ENCODE measurements around the gene SCMH1. TPM values are rescaled to one million over a fixed set of nuclear protein-coding genes. Genes with fewer than 3 reads are reported as not detected.
A peak's percentile ranks its signal among the peaks of the same experiment; 100 is the strongest.

Gene SCMH1
- polyA plus RNA-seq, 2 of the 4 experiments (the other 2 are of a cell fraction): 11.6 to 26.7 TPM

GRCh38 chr1:41284121-41284520, 42.0 kb upstream of the SCMH1 start:
- FAIRE-seq (no peak), DNase-seq (ENCODE audit: low read depth in 1 of 2, low spot score in 1 of 2) (no peak), ATAC-seq (no peak)
- no peaks in the 10 kb centered on the region for H3K4me1 ChIP-seq
- TF ChIP-seq BHLHE40 (IDR thresholded peaks at IDR 0.05; ENCODE audit: low read depth, low read length) (no peak), RARB (CRISPR knock-in tag; IDR thresholded peaks at IDR 0.05) (no peak), REST (IDR thresholded peaks at IDR 0.05) (no peak)
- no peak overlapping the region for H3K4me3 ChIP-seq
- H3K27ac ChIP-seq: no peak overlapping the region
- ChIA-PET POLR2A (no interaction called here), CTCF (interaction anchor here (0.7 to 10.4 kb wide), 14 partner anchors 11 to 209 kb away, joined by 3 to 146 read pairs (median 6); no protein-coding TSS in a partner anchor)
- H3K4me2 ChIP-seq: no peak overlapping the region
- H3K9me3 ChIP-seq: no peaks in the 10 kb centered on the region
- 65% methylated on average over 2 of the region's 2 CpGs for WGBS (ENCODE audit: missing lambda C conversion rate)

DNA sequence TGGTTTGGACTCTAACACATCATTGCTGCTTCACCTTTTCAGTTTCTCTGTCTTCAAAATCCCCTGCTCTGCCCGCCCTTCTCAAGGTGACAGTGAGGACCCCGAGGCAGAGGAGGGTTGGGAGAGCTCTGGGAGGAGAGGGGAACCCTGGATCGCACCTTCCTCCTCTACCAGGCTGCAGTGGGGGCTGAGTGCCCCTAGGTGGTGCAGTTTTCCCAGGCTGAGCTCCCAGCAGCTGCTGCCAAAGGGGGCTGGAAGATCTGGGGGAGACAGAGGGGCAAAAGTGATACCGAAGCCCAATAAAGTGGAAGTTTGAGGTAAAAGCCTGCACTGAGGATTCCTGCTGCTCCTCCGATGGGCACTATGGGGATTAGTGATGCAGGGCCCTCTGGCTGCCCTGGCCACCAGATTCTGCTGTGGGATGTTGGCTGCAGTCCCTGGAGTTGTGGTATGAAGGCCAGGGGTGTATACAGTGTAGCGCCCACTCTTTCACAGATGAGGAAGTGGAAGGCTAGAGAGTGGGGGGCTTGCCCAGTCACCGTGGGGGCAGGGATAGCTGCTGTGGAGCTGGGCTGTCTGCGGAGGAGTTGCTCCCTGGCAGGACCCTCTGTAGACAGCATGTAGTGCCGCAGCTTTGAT, 40.7 kb upstream of the SCMH1 start:
- TF ChIP-seq NPAS2 (CRISPR knock-in tag; IDR thresholded peaks at IDR 0.05; ENCODE audit: borderline replicate concordance): no peak
- TF ChIP-seq RAD21 (conservative IDR thresholded peaks at IDR 0.05 in 1 of 2, IDR thresholded peaks at IDR 0.05 in 1 of 2): peak; percentile 71 to 72
- no peak for TF ChIP-seq HDAC2 (IDR thresholded peaks at IDR 0.05)
- no peak for TF ChIP-seq EP300 (IDR thresholded peaks at IDR 0.05)
- TF ChIP-seq HOXB13 (CRISPR knock-in tag; IDR thresholded peaks at IDR 0.05; ENCODE audit: low read depth): no peak
- TF ChIP-seq CTCF (IDR thresholded peaks at IDR 0.05): peak; percentile 64
- peak; percentile 62 for TF ChIP-seq SMC3 (IDR thresholded peaks at IDR 0.05)
- no peak for TF ChIP-seq HOXB5 (CRISPR knock-in tag; IDR thresholded peaks at IDR 0.05)
- no peak for TF ChIP-seq KDM1A (IDR thresholded peaks at IDR 0.05; ENCODE audit: low read depth)
- Histone ChIP-seq H3K27ac (no peak overlapping the region), H3K4me2 (no peak overlapping the region), H3K4me1 (no peaks in the 10 kb centered on the region), H3K4me3 (no peak overlapping the region), H3K9me3 (no peaks in the 10 kb centered on the region)
- 27% methylated on average over 6 of the region's 9 CpGs for WGBS (ENCODE audit: missing lambda C conversion rate)
- POLR2A ChIA-PET: interaction anchor here (0.6 kb wide), 1 partner anchor 125 kb away, joined by 4 read pairs; no protein-coding TSS in a partner anchor
- ATAC-seq (peak; percentile 73 to 90; a peak in 5 of 6 replicates), DNase-seq (ENCODE audit: low read depth in 1 of 2, low spot score in 1 of 2) (peak; percentile 20 to 45), FAIRE-seq (no peak)
- CTCF ChIA-PET: interaction anchor here (0.6 to 10.4 kb wide), 42 partner anchors 8 to 603 kb away, joined by 3 to 146 read pairs (median 4); no protein-coding TSS in a partner anchor

DNA sequence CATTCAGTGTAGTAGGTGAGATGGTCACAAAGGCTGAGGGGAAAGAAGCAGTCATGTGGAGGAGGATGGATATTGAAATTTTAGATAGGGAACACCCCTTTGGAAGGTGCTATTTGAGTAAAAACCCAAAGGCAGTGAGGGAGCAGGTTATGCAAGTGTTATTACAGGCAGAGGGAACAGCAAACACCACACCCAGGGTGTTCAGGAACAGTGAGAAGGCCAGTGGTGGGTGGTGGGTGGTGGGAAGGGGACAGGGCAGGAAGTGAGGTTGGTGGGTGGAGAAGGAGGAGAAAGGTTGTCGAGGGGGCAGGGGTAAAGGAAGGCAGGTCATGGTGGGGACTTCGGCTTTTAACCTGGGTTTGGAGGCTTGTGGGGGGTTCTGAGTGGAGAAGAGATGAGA, 39.2 kb upstream of the SCMH1 start:
- ChIA-PET POLR2A (no interaction called here), CTCF (interaction anchor here (0.6 to 10.4 kb wide), 9 partner anchors 12 to 212 kb away, joined by 3 to 146 read pairs (median 9); no protein-coding TSS in a partner anchor)

More for the DNA sequence above, 39.2 kb upstream of the SCMH1 start:
- Histone ChIP-seq H3K4me1 (no peaks in the 10 kb centered on the region), H3K4me2 (no peak overlapping the region), H3K9me3 (no peaks in the 10 kb centered on the region), H3K27ac (no peak overlapping the region), H3K4me3 (no peak overlapping the region)
- ATAC-seq (no peak), DNase-seq (ENCODE audit: low read depth in 1 of 2, low spot score in 1 of 2) (no peak), FAIRE-seq (no peak)
- no peak for TF ChIP-seq HES2 (IDR thresholded peaks at IDR 0.05)
- TF ChIP-seq TFCP2L1 (CRISPR knock-in tag; IDR thresholded peaks at IDR 0.05): no peak
- no peak for TF ChIP-seq MAZ (IDR thresholded peaks at IDR 0.05; ENCODE audit: borderline replicate concordance, low read depth, low read length)
- no peak for TF ChIP-seq NPAS2 (CRISPR knock-in tag; IDR thresholded peaks at IDR 0.05; ENCODE audit: borderline replicate concordance)
- no peak for TF ChIP-seq MAX (IDR thresholded peaks at IDR 0.05)
- no peak for TF ChIP-seq CHD2 (IDR thresholded peaks at IDR 0.05; ENCODE audit: low read length, partially characterized antibody)
- TF ChIP-seq CBX8 (IDR thresholded peaks at IDR 0.05): no peak
- TF ChIP-seq CEBPB (IDR thresholded peaks at IDR 0.05): no peak
- TF ChIP-seq HDAC2 (IDR thresholded peaks at IDR 0.05): no peak
- TF ChIP-seq RNF2 (IDR thresholded peaks at IDR 0.05; ENCODE audit: borderline replicate concordance, low read depth): no peak
- 37% methylated on average over 2 of the region's 2 CpGs for whole genome bisulfite sequencing (ENCODE audit: missing lambda C conversion rate)
